ENCODE measurements around the gene MATCAP1.

The MATCAP1 gene

GRCh38 chr16:67191995-67192681 lies 8.4 kb upstream of the MATCAP1 start, which contains the start of gene E2F4:
TSS of gene E2F4 (plus strand) at chr16:67192155. CDS start at chr16:67192228, 73 bp downstream.
- H3K9me2 ChIP-seq (replicated peaks; ENCODE audit: control insufficient read depth, low read length), result no peaks in the 10 kb centered on the region
- H3K4me3 ChIP-seq (ENCODE audit: low read length), result peak within 1 kb of the TSS; percentile 95
- peaks cover 50% of the 10 kb centered on the region for H3K36me3 ChIP-seq (ENCODE audit: control insufficient read depth, low read length)
- peaks cover 38% of the 10 kb centered on the region for H3K79me2 ChIP-seq (ENCODE audit: control insufficient read depth, low read length)
- no peaks in the 10 kb centered on the region for H3K9me3 ChIP-seq (ENCODE audit: control insufficient read depth, insufficient read depth, low read length)
- peak within 1 kb of the TSS; percentile 44 for H3K27ac ChIP-seq (ENCODE audit: low read depth, low read length)
- H3K4me1 ChIP-seq (ENCODE audit: control insufficient read depth, low read length), result peaks cover 15% of the 10 kb centered on the region
- H3K4me2 ChIP-seq (ENCODE audit: low read length), result peak within 1 kb of the TSS; percentile 89
- H4K20me1 ChIP-seq (ENCODE audit: control insufficient read depth, insufficient read depth, low read depth, low read length), result peaks cover 3% of the 10 kb centered on the region
- no peaks in the 10 kb centered on the region for H3F3A ChIP-seq (ENCODE audit: control insufficient read depth, insufficient read depth)
- TF ChIP-seq, protein P1, sequence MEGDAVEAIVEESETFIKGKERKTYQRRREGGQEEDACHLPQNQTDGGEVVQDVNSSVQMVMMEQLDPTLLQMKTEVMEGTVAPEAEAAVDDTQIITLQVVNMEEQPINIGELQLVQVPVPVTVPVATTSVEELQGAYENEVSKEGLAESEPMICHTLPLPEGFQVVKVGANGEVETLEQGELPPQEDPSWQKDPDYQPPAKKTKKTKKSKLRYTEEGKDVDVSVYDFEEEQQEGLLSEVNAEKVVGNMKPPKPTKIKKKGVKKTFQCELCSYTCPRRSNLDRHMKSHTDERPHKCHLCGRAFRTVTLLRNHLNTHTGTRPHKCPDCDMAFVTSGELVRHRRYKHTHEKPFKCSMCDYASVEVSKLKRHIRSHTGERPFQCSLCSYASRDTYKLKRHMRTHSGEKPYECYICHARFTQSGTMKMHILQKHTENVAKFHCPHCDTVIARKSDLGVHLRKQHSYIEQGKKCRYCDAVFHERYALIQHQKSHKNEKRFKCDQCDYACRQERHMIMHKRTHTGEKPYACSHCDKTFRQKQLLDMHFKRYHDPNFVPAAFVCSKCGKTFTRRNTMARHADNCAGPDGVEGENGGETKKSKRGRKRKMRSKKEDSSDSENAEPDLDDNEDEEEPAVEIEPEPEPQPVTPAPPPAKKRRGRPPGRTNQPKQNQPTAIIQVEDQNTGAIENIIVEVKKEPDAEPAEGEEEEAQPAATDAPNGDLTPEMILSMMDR (IDR thresholded peaks at IDR 0.05; ENCODE audit: low read depth, low read length, poor library complexity, severe bottlenecking), result no peak
- no peak for TF ChIP-seq EZH2phosphoT487 (IDR thresholded peaks at IDR 0.05; ENCODE audit: borderline replicate concordance, low read length)
- no peaks in the 10 kb centered on the region; the same call in 1 of the 2 replicates for H3K27me3 ChIP-seq (ENCODE audit: control insufficient read depth, low read length)

GRCh38 chr16:67191411-67191994 lies 7.7 kb upstream of the MATCAP1 start:
- no peak overlapping the region for H3K27ac ChIP-seq (ENCODE audit: low read depth, low read length)
- H3K4me2 ChIP-seq (ENCODE audit: low read length), result peak overlapping the region; percentile 89
- peak overlapping the region; percentile 95 for H3K4me3 ChIP-seq (ENCODE audit: low read length)
- H3K9me2 ChIP-seq (replicated peaks; ENCODE audit: control insufficient read depth, low read length), result no peaks in the 10 kb centered on the region
- peaks cover 15% of the 10 kb centered on the region for H3K4me1 ChIP-seq (ENCODE audit: control insufficient read depth, low read length)
- H3K27me3 ChIP-seq (ENCODE audit: control insufficient read depth, low read length), result peaks cover 3% of the 10 kb centered on the region
- H4K20me1 ChIP-seq (ENCODE audit: control insufficient read depth, insufficient read depth, low read depth, low read length), result peaks cover 3% of the 10 kb centered on the region
- no peaks in the 10 kb centered on the region for H3F3A ChIP-seq (ENCODE audit: control insufficient read depth, insufficient read depth)
- H3K36me3 ChIP-seq (ENCODE audit: control insufficient read depth, low read length), result peaks cover 44% of the 10 kb centered on the region
- TF ChIP-seq, protein P1 (IDR thresholded peaks at IDR 0.05; ENCODE audit: low read depth, low read length, poor library complexity, severe bottlenecking), result no peak
- TF ChIP-seq EZH2phosphoT487 (IDR thresholded peaks at IDR 0.05; ENCODE audit: borderline replicate concordance, low read length), result no peak
- peaks cover 34% of the 10 kb centered on the region for H3K79me2 ChIP-seq (ENCODE audit: control insufficient read depth, low read length)
- no peaks in the 10 kb centered on the region for H3K9me3 ChIP-seq (ENCODE audit: control insufficient read depth, insufficient read depth, low read length)

GRCh38 chr16:67190448-67191399 lies 7.0 kb upstream of the MATCAP1 start:
- Histone ChIP-seq H4K20me1 (ENCODE audit: control insufficient read depth, insufficient read depth, low read depth, low read length) (no peaks in the 10 kb centered on the region; the same call in 1 of the 2 replicates), H3F3A (ENCODE audit: control insufficient read depth, insufficient read depth) (no peaks in the 10 kb centered on the region), H3K9me3 (ENCODE audit: control insufficient read depth, insufficient read depth, low read length) (no peaks in the 10 kb centered on the region), H3K79me2 (ENCODE audit: control insufficient read depth, low read length) (peaks cover 34% of the 10 kb centered on the region), H3K4me3 (ENCODE audit: low read length) (no peak overlapping the region), H3K27me3 (ENCODE audit: control insufficient read depth, low read length) (peaks cover 11% of the 10 kb centered on the region), H3K4me1 (ENCODE audit: control insufficient read depth, low read length) (peaks cover 16% of the 10 kb centered on the region), H3K27ac (ENCODE audit: low read depth, low read length) (no peak overlapping the region), H3K4me2 (ENCODE audit: low read length) (no peak overlapping the region), H3K9me2 (replicated peaks; ENCODE audit: control insufficient read depth, low read length) (no peaks in the 10 kb centered on the region), H3K36me3 (ENCODE audit: control insufficient read depth, low read length) (peaks cover 36% of the 10 kb centered on the region)
- TF ChIP-seq, protein P1 (IDR thresholded peaks at IDR 0.05; ENCODE audit: low read depth, low read length, poor library complexity, severe bottlenecking), result no peak
- TF ChIP-seq EZH2phosphoT487 (IDR thresholded peaks at IDR 0.05; ENCODE audit: borderline replicate concordance, low read length), result no peak
